ENCODE results near the gene LUC7L3. TPM values are rescaled to one million over a fixed set of nuclear protein-coding genes. Genes with fewer than 3 reads are reported as not detected.

Gene LUC7L3
- total and polyA plus RNA-seq, 4 donors, result 38.1 to 188 (median 89.4) TPM

DNA sequence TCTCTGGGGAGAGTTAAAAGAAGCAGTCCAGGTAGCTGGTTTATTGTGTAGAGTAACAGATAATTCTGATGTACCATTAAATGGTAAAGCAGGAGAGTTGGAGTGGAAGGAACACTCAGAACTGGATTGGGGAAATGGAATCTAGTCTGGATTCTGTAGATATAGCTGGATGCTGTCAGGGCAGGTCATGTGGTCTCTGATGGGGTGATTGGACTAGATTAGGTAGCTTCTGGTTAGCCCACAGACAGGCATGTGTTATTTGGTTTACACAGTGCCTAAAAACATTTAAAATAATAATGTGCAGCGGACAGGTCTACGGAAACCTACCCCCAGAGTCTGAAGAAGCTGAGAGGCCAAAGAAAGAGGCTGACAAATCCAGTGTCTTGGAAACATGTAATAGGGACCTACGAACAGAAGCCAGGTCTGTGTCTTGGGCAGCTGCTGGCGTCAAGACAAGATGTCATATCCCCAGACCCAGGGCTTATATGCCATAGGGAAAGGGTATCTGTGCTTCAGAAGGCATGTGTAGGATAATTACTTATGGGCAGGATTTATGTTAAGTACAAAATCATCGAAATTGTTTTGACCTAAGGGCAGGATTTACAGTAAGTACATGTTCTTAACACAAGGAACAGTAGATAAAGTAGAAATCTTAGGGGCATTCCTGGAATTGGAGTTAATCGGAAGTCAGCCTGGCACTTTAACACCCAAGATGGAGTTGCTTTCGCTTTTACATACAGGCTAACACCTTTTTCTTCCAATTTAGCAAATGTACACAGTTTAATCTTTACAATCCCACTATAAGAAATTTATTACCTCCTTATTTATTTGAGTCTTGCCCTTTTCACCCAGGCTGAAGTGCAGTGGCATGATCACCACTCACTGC is 12.4 kb downstream of the LUC7L3 start:
- no peak for ATAC-seq (ENCODE audit: insufficient read depth, low FRiP score)
- no peaks in the 10 kb centered on the region for H3K27me3 ChIP-seq (ENCODE audit: control insufficient read depth in 3 of 3, insufficient read depth in 3 of 3, low read length in 2 of 3)
- no peaks in the 10 kb centered on the region for H3K9me3 ChIP-seq (ENCODE audit: control insufficient read depth in 4 of 4, insufficient read depth in 3 of 4, low read length in 3 of 4)
- TF ChIP-seq, protein P1, sequence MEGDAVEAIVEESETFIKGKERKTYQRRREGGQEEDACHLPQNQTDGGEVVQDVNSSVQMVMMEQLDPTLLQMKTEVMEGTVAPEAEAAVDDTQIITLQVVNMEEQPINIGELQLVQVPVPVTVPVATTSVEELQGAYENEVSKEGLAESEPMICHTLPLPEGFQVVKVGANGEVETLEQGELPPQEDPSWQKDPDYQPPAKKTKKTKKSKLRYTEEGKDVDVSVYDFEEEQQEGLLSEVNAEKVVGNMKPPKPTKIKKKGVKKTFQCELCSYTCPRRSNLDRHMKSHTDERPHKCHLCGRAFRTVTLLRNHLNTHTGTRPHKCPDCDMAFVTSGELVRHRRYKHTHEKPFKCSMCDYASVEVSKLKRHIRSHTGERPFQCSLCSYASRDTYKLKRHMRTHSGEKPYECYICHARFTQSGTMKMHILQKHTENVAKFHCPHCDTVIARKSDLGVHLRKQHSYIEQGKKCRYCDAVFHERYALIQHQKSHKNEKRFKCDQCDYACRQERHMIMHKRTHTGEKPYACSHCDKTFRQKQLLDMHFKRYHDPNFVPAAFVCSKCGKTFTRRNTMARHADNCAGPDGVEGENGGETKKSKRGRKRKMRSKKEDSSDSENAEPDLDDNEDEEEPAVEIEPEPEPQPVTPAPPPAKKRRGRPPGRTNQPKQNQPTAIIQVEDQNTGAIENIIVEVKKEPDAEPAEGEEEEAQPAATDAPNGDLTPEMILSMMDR (IDR thresholded peaks at IDR 0.05; ENCODE audit: control extremely low read depth, extremely low read depth), result no peak
- H3K36me3 ChIP-seq (ENCODE audit: control insufficient read depth in 4 of 4, insufficient read depth in 4 of 4, low read length in 4 of 4), result no peaks in the 10 kb centered on the region
- H3K4me1 ChIP-seq (ENCODE audit: control insufficient read depth in 5 of 5, insufficient read depth in 5 of 5, low read length in 5 of 5), result peaks cover 0 to 19% (median 5%) of the 10 kb centered on the region in 5 donors
- DNase-seq, result no peak
- no peak overlapping the region for H3K27ac ChIP-seq (ENCODE audit: low read depth in 1 of 2, low read length in 1 of 2)
- WGBS, 2 donors, result 73 to 76% methylated on average over 7 of the region's 7 CpGs
- H3K4me3 ChIP-seq, result no peak overlapping the region
- H3K9ac ChIP-seq (ENCODE audit: insufficient read depth in 1 of 2, low read length in 2 of 2), result no peak overlapping the region

- H3K4me1 ChIP-seq (ENCODE audit: control insufficient read depth in 5 of 5, insufficient read depth in 5 of 5, low read length in 5 of 5), result peaks cover 0 to 13% (median 5%) of the 10 kb centered on the region in 5 donors
- ATAC-seq (ENCODE audit: insufficient read depth, low FRiP score), result no peak
These were observed 15.9 kb downstream of the LUC7L3 start for GRCh38 chr17:50735287-50735686.

GRCh38 chr17:50737118-50737698 is 17.8 kb downstream of the LUC7L3 start:
- Histone ChIP-seq H3K27me3 (ENCODE audit: control insufficient read depth in 3 of 3, insufficient read depth in 3 of 3, low read length in 2 of 3) (no peaks in the 10 kb centered on the region), H3K4me3 (no peak overlapping the region), H3K9me3 (ENCODE audit: control insufficient read depth in 4 of 4, insufficient read depth in 3 of 4, low read length in 3 of 4) (no peaks in the 10 kb centered on the region), H3K36me3 (ENCODE audit: control insufficient read depth in 4 of 4, insufficient read depth in 4 of 4, low read length in 4 of 4) (peaks cover 18 to 27% (median 21%) of the 10 kb centered on the region in 4 donors), H3K4me1 (ENCODE audit: control insufficient read depth in 5 of 5, insufficient read depth in 5 of 5, low read length in 5 of 5) (peaks cover 0 to 7% (median under 1%) of the 10 kb centered on the region in 5 donors), H3K9ac (ENCODE audit: insufficient read depth in 1 of 2, low read length in 2 of 2) (no peak overlapping the region), H3K27ac (ENCODE audit: low read depth in 1 of 2, low read length in 1 of 2) (no peak overlapping the region)
- DNase-seq (no peak), ATAC-seq (ENCODE audit: insufficient read depth, low FRiP score) (no peak)
- WGBS, 2 donors, result 95 to 100% methylated on average over 2 of the region's 2 CpGs
- TF ChIP-seq, protein P1 (IDR thresholded peaks at IDR 0.05; ENCODE audit: control extremely low read depth, extremely low read depth), result no peak

More at GRCh38 chr17:50735287-50735686, 15.9 kb downstream of the LUC7L3 start:
- Histone ChIP-seq H3K4me3 (no peak overlapping the region), H3K9me3 (ENCODE audit: control insufficient read depth in 4 of 4, insufficient read depth in 3 of 4, low read length in 3 of 4) (no peaks in the 10 kb centered on the region), H3K36me3 (ENCODE audit: control insufficient read depth in 4 of 4, insufficient read depth in 4 of 4, low read length in 4 of 4) (peaks cover 0 to 13% (median 8%) of the 10 kb centered on the region in 4 donors), H3K9ac (ENCODE audit: insufficient read depth in 1 of 2, low read length in 2 of 2) (no peak overlapping the region), H3K27me3 (ENCODE audit: control insufficient read depth in 3 of 3, insufficient read depth in 3 of 3, low read length in 2 of 3) (no peaks in the 10 kb centered on the region), H3K27ac (ENCODE audit: low read depth in 1 of 2, low read length in 1 of 2) (no peak overlapping the region)
- 83 to 88% methylated on average over 3 of the region's 3 CpGs for WGBS, 2 donors
- no peak for DNase-seq
- TF ChIP-seq, protein P1 (IDR thresholded peaks at IDR 0.05; ENCODE audit: control extremely low read depth, extremely low read depth), result no peak

All from lung (tissue), 12 donors.